ENCODE results near the gene SERPINA10. TPM values are rescaled to one million over a fixed set of nuclear protein-coding genes. Genes with fewer than 3 reads are reported as not detected.
"Not testable (repeated sequence)": the region's sequence is repeated elsewhere in the genome, so short reads cannot be mapped to it uniquely, and the experiment has no call there.

SERPINA10 gene
- total and polyA plus RNA-seq, 12 donors = 0.13 TPM; not detected in 11

DNA sequence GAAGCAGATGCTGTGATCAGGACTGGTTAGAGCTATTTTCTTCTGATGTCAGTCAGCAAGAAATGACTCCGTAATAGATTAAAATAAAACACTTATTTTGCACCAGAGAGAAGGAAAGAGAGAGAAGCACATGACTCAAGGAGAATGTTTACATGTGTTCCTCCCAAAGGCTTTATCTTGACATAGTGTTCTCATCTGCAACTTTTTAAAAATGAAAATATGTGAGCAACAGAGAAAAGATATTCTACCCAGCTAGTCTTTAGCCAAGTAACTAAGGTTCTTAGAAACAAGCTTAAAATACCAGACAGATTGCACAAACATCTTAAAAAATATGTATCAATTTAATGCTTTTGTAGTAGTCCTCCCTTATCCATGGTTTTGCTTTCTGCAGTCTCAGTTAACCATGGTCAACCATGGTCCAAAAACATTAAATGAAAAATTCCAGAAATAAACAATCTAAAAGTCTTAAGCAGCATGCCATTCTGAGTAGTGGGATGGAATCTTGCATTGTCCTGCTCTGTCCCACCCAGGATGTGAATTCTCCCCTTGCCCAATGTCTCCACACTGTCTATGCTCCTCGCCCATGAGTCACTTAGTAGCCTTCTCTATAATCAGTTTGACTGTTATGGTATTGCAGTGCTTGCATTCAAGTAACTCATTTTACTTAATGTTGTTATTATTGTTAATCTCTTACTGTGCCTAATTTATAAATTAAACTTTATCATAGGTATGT lies 9.9 kb downstream of the SERPINA10 start:
- WGBS, 4 donors = 78 to 86% (median 84%) methylated on average over 2 of the region's 2 CpGs
- H3K27me3 ChIP-seq = no peaks in the 10 kb centered on the region
- intact Hi-C loops (cut with DNase I) = no loop called here
- no peaks in the 10 kb centered on the region for H3K9me3 ChIP-seq (replicated peaks in 1 of 3)
- TF ChIP-seq POLR2A (IDR thresholded peaks at IDR 0.05) = no peak
- TF ChIP-seq, protein P1, sequence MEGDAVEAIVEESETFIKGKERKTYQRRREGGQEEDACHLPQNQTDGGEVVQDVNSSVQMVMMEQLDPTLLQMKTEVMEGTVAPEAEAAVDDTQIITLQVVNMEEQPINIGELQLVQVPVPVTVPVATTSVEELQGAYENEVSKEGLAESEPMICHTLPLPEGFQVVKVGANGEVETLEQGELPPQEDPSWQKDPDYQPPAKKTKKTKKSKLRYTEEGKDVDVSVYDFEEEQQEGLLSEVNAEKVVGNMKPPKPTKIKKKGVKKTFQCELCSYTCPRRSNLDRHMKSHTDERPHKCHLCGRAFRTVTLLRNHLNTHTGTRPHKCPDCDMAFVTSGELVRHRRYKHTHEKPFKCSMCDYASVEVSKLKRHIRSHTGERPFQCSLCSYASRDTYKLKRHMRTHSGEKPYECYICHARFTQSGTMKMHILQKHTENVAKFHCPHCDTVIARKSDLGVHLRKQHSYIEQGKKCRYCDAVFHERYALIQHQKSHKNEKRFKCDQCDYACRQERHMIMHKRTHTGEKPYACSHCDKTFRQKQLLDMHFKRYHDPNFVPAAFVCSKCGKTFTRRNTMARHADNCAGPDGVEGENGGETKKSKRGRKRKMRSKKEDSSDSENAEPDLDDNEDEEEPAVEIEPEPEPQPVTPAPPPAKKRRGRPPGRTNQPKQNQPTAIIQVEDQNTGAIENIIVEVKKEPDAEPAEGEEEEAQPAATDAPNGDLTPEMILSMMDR (IDR thresholded peaks at IDR 0.05) = no peak
- no peaks in the 10 kb centered on the region for H3K36me3 ChIP-seq (replicated peaks in 1 of 2)
- DNase-seq = no peak
- H3K4me3 ChIP-seq = no peak overlapping the region
- no peaks in the 10 kb centered on the region for H3K4me1 ChIP-seq (replicated peaks in 1 of 2)
- H3K27ac ChIP-seq = no peak overlapping the region

- H3K9me3 ChIP-seq (replicated peaks in 1 of 3) = no peaks in the 10 kb centered on the region
- no peak for TF ChIP-seq POLR2A (IDR thresholded peaks at IDR 0.05)
- TF ChIP-seq, protein P1 (IDR thresholded peaks at IDR 0.05) = no peak
- H3K27ac ChIP-seq = no peak overlapping the region
- intact Hi-C loops (cut with DNase I) = no loop called here
- no peak for DNase-seq
- 64 to 71% (median 67%) methylated on average over 2 of the region's 2 CpGs for WGBS, 4 donors
- no peaks in the 10 kb centered on the region for H3K4me1 ChIP-seq (replicated peaks in 1 of 2)
- H3K36me3 ChIP-seq (replicated peaks in 1 of 2) = no peaks in the 10 kb centered on the region
- H3K27me3 ChIP-seq = no peaks in the 10 kb centered on the region
- H3K4me3 ChIP-seq = no peak overlapping the region
Observed at GRCh38 chr14:94278731-94279130, 14.3 kb downstream of the SERPINA10 start.

- H3K27ac ChIP-seq; DNase-seq; H3K4me3 ChIP-seq; intact Hi-C loops (cut with DNase I); H3K36me3 ChIP-seq (replicated peaks in 1 of 2); H3K4me1 ChIP-seq (replicated peaks in 1 of 2); H3K9me3 ChIP-seq (replicated peaks in 1 of 3); H3K27me3 ChIP-seq: not testable (repeated sequence)
- WGBS, 4 donors = 82 to 89% (median 85%) methylated on average over 11 of the region's 11 CpGs
Observed at GRCh38 chr14:94276898-94277561, 16.0 kb downstream of the SERPINA10 start.

- Histone ChIP-seq H3K9me3 (replicated peaks in 1 of 3) (no peaks in the 10 kb centered on the region), H3K4me3 (no peak overlapping the region), H3K36me3 (replicated peaks in 1 of 2) (no peaks in the 10 kb centered on the region), H3K27me3 (no peaks in the 10 kb centered on the region), H3K4me1 (replicated peaks in 1 of 2) (no peaks in the 10 kb centered on the region), H3K27ac (no peak overlapping the region)
- no peak for TF ChIP-seq POLR2A (IDR thresholded peaks at IDR 0.05)
- TF ChIP-seq, protein P1 (IDR thresholded peaks at IDR 0.05) = no peak
- 70 to 86% (median 82%) methylated on average over 10 of the region's 10 CpGs for WGBS, 4 donors
- intact Hi-C loops (cut with DNase I) = no loop called here
- no peak for DNase-seq
Observed at GRCh38 chr14:94269156-94269555, 23.9 kb downstream of the SERPINA10 start.

DNA sequence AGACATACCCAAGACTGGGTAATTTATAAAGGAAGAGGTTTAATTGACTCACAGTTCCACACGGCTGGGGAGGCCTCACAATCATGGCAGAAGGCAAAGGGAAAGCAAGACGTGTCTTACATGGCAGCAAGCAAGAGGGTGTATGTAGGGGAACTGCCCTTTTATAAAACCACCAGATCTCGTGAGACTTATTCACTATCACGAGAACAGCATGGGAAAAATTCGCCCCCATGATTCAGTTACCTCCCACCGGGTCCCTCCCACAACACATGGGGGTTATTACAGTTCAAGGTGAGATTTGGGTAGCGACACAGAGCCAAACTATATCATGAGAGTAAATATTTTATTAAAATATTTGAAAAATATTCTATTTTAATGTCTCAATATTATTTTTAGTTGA lies 24.5 kb downstream of the SERPINA10 start:
- H3K9me3 ChIP-seq (replicated peaks in 1 of 3); DNase-seq; H3K4me1 ChIP-seq (replicated peaks in 1 of 2); H3K36me3 ChIP-seq (replicated peaks in 1 of 2); intact Hi-C loops (cut with DNase I); H3K4me3 ChIP-seq; H3K27ac ChIP-seq; H3K27me3 ChIP-seq: not testable (repeated sequence)
- 75 to 85% (median 79%) methylated on average over 7 of the region's 7 CpGs for WGBS, 4 donors
